GM12864 (cell line): ENCODE measurements around the gene MPP3.
A peak's percentile ranks its signal among the peaks of the same experiment; 100 is the strongest.

Source experiments
- DNase-seq: peaks from one replicate; pipeline ENCODE4 v3.0.0-alpha.2; 2011; ENCODE audit warnings: low read depth
- H3K4me3 ChIP-seq: 2 replicates; pipeline ENCODE4 v1.5.1; 2011; ENCODE audit warnings: mild to moderate bottlenecking, low read depth, low read length, control low read depth
- TF ChIP-seq, protein P1 (sequence below): IDR thresholded peaks from 2 replicates; pipeline ENCODE4 v1.5.1; 2011; ENCODE audit warnings: low read depth, mild to moderate bottlenecking, moderate library complexity, low read length, control low read depth, inconsistent platforms; ENCODE audit errors: missing control alignments

Gene MPP3

DNA sequence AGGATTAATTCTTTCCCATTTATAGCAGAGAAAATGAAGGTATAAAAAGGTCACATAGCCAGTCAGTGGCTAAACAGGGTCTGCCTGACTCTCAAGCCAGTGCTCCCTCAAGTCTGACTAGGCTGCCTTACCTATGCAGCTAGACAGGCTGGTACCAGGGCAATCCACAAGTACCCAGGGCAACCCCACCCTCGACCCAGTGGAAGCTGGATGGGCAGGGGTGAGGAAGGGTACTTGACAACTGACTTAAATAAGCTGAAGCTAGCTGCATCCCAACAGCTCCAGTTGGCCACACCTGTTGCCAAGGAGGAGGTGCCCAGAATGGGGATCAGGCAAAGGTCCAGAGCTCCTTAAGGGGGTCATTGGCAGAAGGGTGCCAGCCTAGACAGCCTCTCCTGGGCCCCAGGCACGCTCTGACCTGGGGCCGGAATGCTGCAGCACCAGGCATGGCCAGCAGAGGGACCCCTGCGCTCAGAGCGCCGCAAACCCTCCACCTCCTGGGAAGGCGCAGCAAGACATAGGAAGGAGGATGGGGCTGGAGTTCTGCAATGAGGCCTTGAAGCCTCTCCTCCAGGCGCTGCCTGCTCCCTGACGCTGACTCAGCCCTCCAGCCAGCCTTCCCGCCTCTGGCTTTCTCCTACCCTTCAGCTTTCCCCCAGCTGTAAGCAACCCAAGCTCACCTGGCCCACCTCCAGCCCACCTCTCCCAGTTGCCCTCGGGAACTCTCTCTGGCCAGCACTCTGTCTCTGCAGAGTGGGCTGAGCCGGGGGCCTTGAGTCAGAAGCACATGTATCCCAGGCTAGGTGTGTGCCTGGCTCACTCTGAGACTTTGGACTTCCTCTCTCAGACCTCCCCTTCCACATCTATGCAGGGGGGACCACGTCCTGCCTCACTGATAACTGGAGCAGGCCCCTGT, 45.6 kb upstream of the MPP3 start:
- TF ChIP-seq, protein P1, sequence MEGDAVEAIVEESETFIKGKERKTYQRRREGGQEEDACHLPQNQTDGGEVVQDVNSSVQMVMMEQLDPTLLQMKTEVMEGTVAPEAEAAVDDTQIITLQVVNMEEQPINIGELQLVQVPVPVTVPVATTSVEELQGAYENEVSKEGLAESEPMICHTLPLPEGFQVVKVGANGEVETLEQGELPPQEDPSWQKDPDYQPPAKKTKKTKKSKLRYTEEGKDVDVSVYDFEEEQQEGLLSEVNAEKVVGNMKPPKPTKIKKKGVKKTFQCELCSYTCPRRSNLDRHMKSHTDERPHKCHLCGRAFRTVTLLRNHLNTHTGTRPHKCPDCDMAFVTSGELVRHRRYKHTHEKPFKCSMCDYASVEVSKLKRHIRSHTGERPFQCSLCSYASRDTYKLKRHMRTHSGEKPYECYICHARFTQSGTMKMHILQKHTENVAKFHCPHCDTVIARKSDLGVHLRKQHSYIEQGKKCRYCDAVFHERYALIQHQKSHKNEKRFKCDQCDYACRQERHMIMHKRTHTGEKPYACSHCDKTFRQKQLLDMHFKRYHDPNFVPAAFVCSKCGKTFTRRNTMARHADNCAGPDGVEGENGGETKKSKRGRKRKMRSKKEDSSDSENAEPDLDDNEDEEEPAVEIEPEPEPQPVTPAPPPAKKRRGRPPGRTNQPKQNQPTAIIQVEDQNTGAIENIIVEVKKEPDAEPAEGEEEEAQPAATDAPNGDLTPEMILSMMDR: peak; percentile 99
- H3K4me3 ChIP-seq: no peak overlapping the region
- DNase-seq: peak; percentile 4

DNA sequence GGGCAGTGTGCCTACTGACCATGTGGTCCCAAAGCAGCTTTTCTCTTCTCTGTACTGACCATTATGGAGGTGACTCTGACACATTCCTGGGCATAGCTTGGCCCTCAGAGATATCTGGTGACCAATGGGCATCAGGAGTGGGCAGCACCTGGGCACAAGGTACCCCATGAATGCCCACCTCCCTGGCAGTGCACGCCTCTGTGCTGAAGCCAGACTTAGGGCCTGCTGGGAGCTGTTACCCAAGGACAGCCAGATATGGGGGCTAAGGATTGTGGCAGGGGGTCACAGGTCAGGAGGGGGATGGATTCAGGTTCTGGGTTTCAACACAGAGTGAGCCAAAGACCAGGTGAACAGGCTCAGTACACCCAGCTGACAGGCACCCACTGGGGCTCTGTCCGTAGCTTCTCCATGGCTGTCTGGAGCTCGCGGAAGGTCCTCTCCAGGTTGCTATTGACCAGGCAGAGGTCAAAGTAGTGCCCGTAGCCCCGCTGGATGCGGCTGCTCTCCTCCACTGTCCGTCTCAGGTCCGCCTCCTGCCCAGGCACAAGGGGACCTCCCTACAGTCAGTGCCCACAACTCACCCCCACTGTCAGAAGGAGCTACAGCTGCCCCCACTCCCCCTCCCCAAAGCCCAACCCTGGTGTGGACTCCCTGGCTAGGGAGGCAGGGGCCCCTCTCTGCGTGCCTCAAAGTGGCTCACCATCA, 44.7 kb upstream of the MPP3 start:
- H3K4me3 ChIP-seq: no peak overlapping the region
- no peak for DNase-seq
- TF ChIP-seq, protein P1: no peak

DNA sequence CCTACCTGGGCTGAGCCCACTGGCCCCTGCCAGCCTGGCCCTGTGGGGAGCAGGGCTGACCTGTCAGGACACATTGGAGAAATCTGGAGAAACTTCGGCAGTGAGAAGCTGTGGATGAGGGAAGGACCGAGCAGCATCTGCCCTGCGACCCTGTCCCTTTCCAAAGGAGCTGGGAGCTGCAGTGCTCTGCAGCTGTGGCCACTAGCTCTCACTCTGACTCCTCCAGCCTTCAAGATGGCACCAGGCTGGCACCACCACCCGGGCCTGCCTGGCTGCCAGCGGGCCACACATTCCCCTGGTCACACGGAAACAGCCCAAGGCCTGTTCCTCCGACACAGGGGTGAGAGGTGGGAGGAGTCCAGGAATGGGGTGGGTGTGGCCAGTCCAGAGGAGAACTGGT, 44.1 kb upstream of the MPP3 start:
- DNase-seq: no peak
- TF ChIP-seq, protein P1: no peak
- H3K4me3 ChIP-seq: no peak overlapping the region

DNA sequence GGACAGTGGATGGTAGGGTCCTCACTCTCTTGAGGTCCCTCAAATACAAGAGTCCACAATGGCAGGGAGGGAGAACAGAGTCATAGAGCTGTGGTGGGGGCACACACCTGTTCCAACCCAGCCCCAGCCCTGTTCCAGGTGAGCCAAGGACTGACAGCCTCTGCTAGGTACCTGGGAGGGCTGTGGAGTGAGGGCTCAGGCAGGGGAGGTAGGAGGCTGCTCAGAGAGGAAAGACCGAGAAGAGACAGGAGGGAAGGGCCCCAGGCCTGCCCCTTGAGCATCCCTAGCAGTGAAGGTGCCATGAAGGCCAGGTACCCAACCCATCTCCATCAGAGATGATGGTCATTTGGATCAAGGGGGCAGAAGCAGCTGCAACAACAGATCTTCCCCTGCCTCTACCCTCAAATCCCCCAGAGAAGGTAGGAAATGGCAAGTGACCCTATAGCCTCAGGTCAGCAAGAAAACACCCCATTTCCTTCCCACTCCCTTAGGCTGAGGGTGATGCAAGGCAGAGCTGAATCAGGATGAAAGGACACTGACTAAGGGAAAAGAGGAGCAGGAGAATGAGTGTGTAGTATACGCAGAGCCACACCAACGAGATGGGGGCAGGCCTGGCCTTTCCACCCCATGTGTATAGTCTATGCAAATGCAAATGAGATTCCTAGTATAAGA, 42.7 kb upstream of the MPP3 start:
- TF ChIP-seq, protein P1: no peak
- no peak overlapping the region for H3K4me3 ChIP-seq
- no peak for DNase-seq

DNA sequence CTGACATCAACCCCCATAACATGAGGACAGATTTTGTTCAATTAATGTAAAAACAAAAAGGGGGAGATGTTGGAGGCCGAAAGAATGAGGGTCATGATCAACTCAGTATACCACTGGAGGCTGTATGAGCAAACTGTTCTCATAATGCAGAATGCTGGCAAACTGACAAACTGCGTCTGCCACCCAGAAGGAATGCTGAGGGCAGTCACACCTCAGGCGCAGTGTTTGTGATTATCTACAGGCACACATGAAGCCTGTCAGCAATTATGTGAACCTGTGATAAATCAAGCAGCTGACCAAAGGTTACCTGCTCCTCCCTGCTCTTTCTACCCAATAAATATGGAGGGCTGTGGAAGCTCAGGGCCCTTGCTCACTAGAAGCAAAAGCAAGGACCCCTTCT, 41.3 kb upstream of the MPP3 start:
- TF ChIP-seq, protein P1: no peak

DNA sequence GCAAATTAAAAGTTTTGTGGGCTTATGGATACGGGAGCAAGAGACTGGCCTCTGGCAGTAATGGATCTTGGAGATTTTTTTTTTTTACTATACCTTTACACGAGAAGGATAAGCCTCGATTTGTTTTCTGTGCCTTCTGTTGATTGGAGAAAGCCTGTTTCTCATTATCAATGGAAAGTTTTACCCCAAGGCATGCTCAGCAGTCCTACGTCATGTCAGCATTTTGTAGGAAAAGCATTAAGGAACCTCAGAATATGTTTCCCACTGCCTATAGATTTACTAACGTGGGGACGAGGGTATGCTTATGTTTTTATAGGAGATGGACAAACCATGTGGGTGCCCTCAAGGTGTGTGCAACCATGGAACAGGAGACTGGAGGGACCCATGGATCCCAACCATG, 40.9 kb upstream of the MPP3 start:
- no peak overlapping the region for H3K4me3 ChIP-seq
- DNase-seq: no peak
- TF ChIP-seq, protein P1: no peak

More for the DNA sequence above, 41.3 kb upstream of the MPP3 start:
- no peak overlapping the region for H3K4me3 ChIP-seq
- no peak for DNase-seq
